ENCODE data around the gene EXOC4. TPM values are rescaled to one million over a fixed set of nuclear protein-coding genes. Genes with fewer than 3 reads are reported as not detected.
"Not testable (repeated sequence)": the region's sequence is repeated elsewhere in the genome, so short reads cannot be mapped to it uniquely, and the experiment has no call there.

EXOC4 gene
- total RNA-seq, 3 donors from 2014 or later, result 88.3 to 136 (median 99.6) TPM

GRCh38 chr7:133904776-133905175 lies 651.9 kb downstream of the EXOC4 start:
- intact Hi-C loops (cut with DNase I; ENCODE audit: low total_unique reads), result no loop called here
- Histone ChIP-seq H3K27ac (no peak overlapping the region), H3K27me3 (no peaks in the 10 kb centered on the region), H3K36me3 (no peaks in the 10 kb centered on the region), H3K4me1 (no peaks in the 10 kb centered on the region), H3K4me3 (no peak overlapping the region), H3K9me3 (no peaks in the 10 kb centered on the region)
- no peak for DNase-seq (ENCODE audit: low spot score in 2 of 2)
- TF ChIP-seq POLR2A (IDR thresholded peaks at IDR 0.05), result no peak
- no peak for TF ChIP-seq CTCF (IDR thresholded peaks at IDR 0.05)
- TF ChIP-seq POLR2AphosphoS5 (IDR thresholded peaks at IDR 0.05), result no peak

GRCh38 chr7:133906553-133906952 lies 653.7 kb downstream of the EXOC4 start:
- H3K4me3 ChIP-seq; H3K27ac ChIP-seq; intact Hi-C loops (cut with DNase I; ENCODE audit: low total_unique reads); H3K27me3 ChIP-seq; H3K4me1 ChIP-seq; H3K36me3 ChIP-seq; DNase-seq (ENCODE audit: low spot score in 2 of 2); H3K9me3 ChIP-seq: not testable (repeated sequence)

GRCh38 chr7:133910761-133911160 lies 657.9 kb downstream of the EXOC4 start:
- no peaks in the 10 kb centered on the region for H3K27me3 ChIP-seq
- H3K27ac ChIP-seq, result no peak overlapping the region
- H3K4me3 ChIP-seq, result no peak overlapping the region
- no peak for DNase-seq (ENCODE audit: low spot score in 2 of 2)
- TF ChIP-seq POLR2A (IDR thresholded peaks at IDR 0.05), result no peak
- TF ChIP-seq CTCF (IDR thresholded peaks at IDR 0.05), result no peak
- TF ChIP-seq POLR2AphosphoS5 (IDR thresholded peaks at IDR 0.05), result no peak
- H3K4me1 ChIP-seq, result no peaks in the 10 kb centered on the region
- no peaks in the 10 kb centered on the region for H3K36me3 ChIP-seq
- H3K9me3 ChIP-seq, result no peaks in the 10 kb centered on the region
- intact Hi-C loops (cut with DNase I; ENCODE audit: low total_unique reads), result no loop called here

GRCh38 chr7:133911724-133912123 lies 658.8 kb downstream of the EXOC4 start:
- Histone ChIP-seq H3K4me3 (no peak overlapping the region), H3K9me3 (no peaks in the 10 kb centered on the region), H3K27me3 (no peaks in the 10 kb centered on the region), H3K4me1 (no peaks in the 10 kb centered on the region), H3K36me3 (no peaks in the 10 kb centered on the region), H3K27ac (no peak overlapping the region)
- TF ChIP-seq POLR2A (IDR thresholded peaks at IDR 0.05) (no peak), POLR2AphosphoS5 (IDR thresholded peaks at IDR 0.05) (no peak), CTCF (IDR thresholded peaks at IDR 0.05) (no peak)
- intact Hi-C loops (cut with DNase I; ENCODE audit: low total_unique reads), result no loop called here
- no peak for DNase-seq (ENCODE audit: low spot score in 2 of 2)

GRCh38 chr7:133912916-133913697 lies 660.2 kb downstream of the EXOC4 start:
- Histone ChIP-seq H3K4me3 (no peak overlapping the region), H3K27ac (no peak overlapping the region), H3K27me3 (no peaks in the 10 kb centered on the region), H3K9me3 (no peaks in the 10 kb centered on the region), H3K4me1 (no peaks in the 10 kb centered on the region), H3K36me3 (no peaks in the 10 kb centered on the region)
- TF ChIP-seq POLR2A (IDR thresholded peaks at IDR 0.05) (no peak), POLR2AphosphoS5 (IDR thresholded peaks at IDR 0.05) (no peak), CTCF (IDR thresholded peaks at IDR 0.05) (no peak)
- no peak for DNase-seq (ENCODE audit: low spot score in 2 of 2)
- intact Hi-C loops (cut with DNase I; ENCODE audit: low total_unique reads), result no loop called here
